ENCODE data around the gene TSEN34.

- TF ChIP-seq CTCF (IDR thresholded peaks at IDR 0.05) (no peak), POLR2A (IDR thresholded peaks at IDR 0.05) (no peak), POLR2AphosphoS5 (IDR thresholded peaks at IDR 0.05) (no peak), EP300 (IDR thresholded peaks at IDR 0.05) (no peak)
Observed at GRCh38 chr19:54208784-54209057, 17.6 kb downstream of the TSEN34 start.

Data from upper lobe of left lung (tissue), 4 donors.